ENCODE results near the gene LRFN2. TPM values are rescaled to one million over a fixed set of nuclear protein-coding genes. Genes with fewer than 3 reads are reported as not detected.

The LRFN2 gene
- total RNA-seq, 1 experiment from 2014 or later: 0.28 TPM

GRCh38 chr6:40528051-40528450, 59.1 kb downstream of the LRFN2 start:
- H3K27me3 ChIP-seq (ENCODE audit: control insufficient read depth, insufficient read depth, low read length): no peaks in the 10 kb centered on the region; the same call in 1 of the 2 replicates
- H3K36me3 ChIP-seq (replicated peaks; ENCODE audit: control insufficient read depth, insufficient read depth, low read length): no peaks in the 10 kb centered on the region
- H3K4me3 ChIP-seq (ENCODE audit: insufficient read depth, low read depth, low read length): no peak overlapping the region
- DNase-seq: no peak

GRCh38 chr6:40526036-40526435, 61.1 kb downstream of the LRFN2 start:
- DNase-seq: no peak
- H3K27me3 ChIP-seq (ENCODE audit: control insufficient read depth, insufficient read depth, low read length): no peaks in the 10 kb centered on the region; the same call in 1 of the 2 replicates
- H3K4me3 ChIP-seq (ENCODE audit: insufficient read depth, low read depth, low read length): no peak overlapping the region
- no peaks in the 10 kb centered on the region for H3K36me3 ChIP-seq (replicated peaks; ENCODE audit: control insufficient read depth, insufficient read depth, low read length)

- DNase-seq: peak; percentile 44
- H3K27me3 ChIP-seq (ENCODE audit: control insufficient read depth, insufficient read depth, low read length): no peaks in the 10 kb centered on the region; the same call in 1 of the 2 replicates
- H3K36me3 ChIP-seq (replicated peaks; ENCODE audit: control insufficient read depth, insufficient read depth, low read length): no peaks in the 10 kb centered on the region
- no peak overlapping the region for H3K4me3 ChIP-seq (ENCODE audit: insufficient read depth, low read depth, low read length)
Measured at GRCh38 chr6:40524797-40525585, 62.2 kb downstream of the LRFN2 start.

- peak; percentile 71 for DNase-seq
- no peak overlapping the region for H3K4me3 ChIP-seq (ENCODE audit: insufficient read depth, low read depth, low read length)
- H3K36me3 ChIP-seq (replicated peaks; ENCODE audit: control insufficient read depth, insufficient read depth, low read length): no peaks in the 10 kb centered on the region
- H3K27me3 ChIP-seq (ENCODE audit: control insufficient read depth, insufficient read depth, low read length): no peaks in the 10 kb centered on the region; the same call in 1 of the 2 replicates
Measured at GRCh38 chr6:40523505-40524172, 63.5 kb downstream of the LRFN2 start.

- Histone ChIP-seq H3K27me3 (ENCODE audit: control insufficient read depth, insufficient read depth, low read length) (no peaks in the 10 kb centered on the region; the same call in 1 of the 2 replicates), H3K4me3 (ENCODE audit: insufficient read depth, low read depth, low read length) (no peak overlapping the region), H3K36me3 (replicated peaks; ENCODE audit: control insufficient read depth, insufficient read depth, low read length) (no peaks in the 10 kb centered on the region)
- DNase-seq: no peak
Measured at GRCh38 chr6:40521496-40521895, 65.7 kb downstream of the LRFN2 start.

GRCh38 chr6:40520678-40521077, 66.5 kb downstream of the LRFN2 start:
- H3K27me3 ChIP-seq (ENCODE audit: control insufficient read depth, insufficient read depth, low read length): no peaks in the 10 kb centered on the region
- H3K4me3 ChIP-seq (ENCODE audit: insufficient read depth, low read depth, low read length): no peak overlapping the region
- no peak for DNase-seq
- no peaks in the 10 kb centered on the region for H3K36me3 ChIP-seq (replicated peaks; ENCODE audit: control insufficient read depth, insufficient read depth, low read length)

- Histone ChIP-seq H3K36me3 (replicated peaks; ENCODE audit: control insufficient read depth, insufficient read depth, low read length) (no peaks in the 10 kb centered on the region), H3K27me3 (ENCODE audit: control insufficient read depth, insufficient read depth, low read length) (no peaks in the 10 kb centered on the region), H3K4me3 (ENCODE audit: insufficient read depth, low read depth, low read length) (no peak overlapping the region)
- no peak for DNase-seq
Measured at GRCh38 chr6:40520084-40520483, 67.1 kb downstream of the LRFN2 start.

GRCh38 chr6:40517654-40518053, 69.5 kb downstream of the LRFN2 start:
- no peak for DNase-seq
- Histone ChIP-seq H3K4me3 (ENCODE audit: insufficient read depth, low read depth, low read length) (no peak overlapping the region), H3K27me3 (ENCODE audit: control insufficient read depth, insufficient read depth, low read length) (no peaks in the 10 kb centered on the region), H3K36me3 (replicated peaks; ENCODE audit: control insufficient read depth, insufficient read depth, low read length) (no peaks in the 10 kb centered on the region)

GRCh38 chr6:40516429-40516828, 70.7 kb downstream of the LRFN2 start:
- H3K27me3 ChIP-seq (ENCODE audit: control insufficient read depth, insufficient read depth, low read length): no peaks in the 10 kb centered on the region
- H3K36me3 ChIP-seq (replicated peaks; ENCODE audit: control insufficient read depth, insufficient read depth, low read length): no peaks in the 10 kb centered on the region
- no peak for DNase-seq
- H3K4me3 ChIP-seq (ENCODE audit: insufficient read depth, low read depth, low read length): no peak overlapping the region

- Histone ChIP-seq H3K27me3 (ENCODE audit: control insufficient read depth, insufficient read depth, low read length) (no peaks in the 10 kb centered on the region), H3K4me3 (ENCODE audit: insufficient read depth, low read depth, low read length) (no peak overlapping the region), H3K36me3 (replicated peaks; ENCODE audit: control insufficient read depth, insufficient read depth, low read length) (no peaks in the 10 kb centered on the region)
- DNase-seq: no peak
Measured at GRCh38 chr6:40512340-40512739, 74.8 kb downstream of the LRFN2 start.

GRCh38 chr6:40511884-40512283, 75.3 kb downstream of the LRFN2 start:
- Histone ChIP-seq H3K27me3 (ENCODE audit: control insufficient read depth, insufficient read depth, low read length) (no peaks in the 10 kb centered on the region), H3K36me3 (replicated peaks; ENCODE audit: control insufficient read depth, insufficient read depth, low read length) (no peaks in the 10 kb centered on the region), H3K4me3 (ENCODE audit: insufficient read depth, low read depth, low read length) (no peak overlapping the region)
- no peak for DNase-seq

GRCh38 chr6:40510442-40510841, 76.7 kb downstream of the LRFN2 start:
- Histone ChIP-seq H3K4me3 (ENCODE audit: insufficient read depth, low read depth, low read length) (no peak overlapping the region), H3K27me3 (ENCODE audit: control insufficient read depth, insufficient read depth, low read length) (no peaks in the 10 kb centered on the region), H3K36me3 (replicated peaks; ENCODE audit: control insufficient read depth, insufficient read depth, low read length) (no peaks in the 10 kb centered on the region)
- DNase-seq: no peak

GRCh38 chr6:40509716-40510260, 77.4 kb downstream of the LRFN2 start:
- no peak for DNase-seq
- no peaks in the 10 kb centered on the region for H3K36me3 ChIP-seq (replicated peaks; ENCODE audit: control insufficient read depth, insufficient read depth, low read length)
- no peaks in the 10 kb centered on the region for H3K27me3 ChIP-seq (ENCODE audit: control insufficient read depth, insufficient read depth, low read length)
- no peak overlapping the region for H3K4me3 ChIP-seq (ENCODE audit: insufficient read depth, low read depth, low read length)

- Histone ChIP-seq H3K27me3 (ENCODE audit: control insufficient read depth, insufficient read depth, low read length) (no peaks in the 10 kb centered on the region), H3K36me3 (replicated peaks; ENCODE audit: control insufficient read depth, insufficient read depth, low read length) (no peaks in the 10 kb centered on the region), H3K4me3 (ENCODE audit: insufficient read depth, low read depth, low read length) (no peak overlapping the region)
- DNase-seq: no peak
Measured at GRCh38 chr6:40509086-40509485, 78.1 kb downstream of the LRFN2 start.

- H3K4me3 ChIP-seq (ENCODE audit: insufficient read depth, low read depth, low read length): no peak overlapping the region
- no peak for DNase-seq
- no peaks in the 10 kb centered on the region for H3K36me3 ChIP-seq (replicated peaks; ENCODE audit: control insufficient read depth, insufficient read depth, low read length)
- no peaks in the 10 kb centered on the region for H3K27me3 ChIP-seq (ENCODE audit: control insufficient read depth, insufficient read depth, low read length)
Measured at GRCh38 chr6:40506954-40507353, 80.2 kb downstream of the LRFN2 start.
